Mesothelial cell of epicardium (in vitro differentiated cells): ENCODE data around the gene PDE4D. TPM values are rescaled to one million over a fixed set of nuclear protein-coding genes. Genes with fewer than 3 reads are reported as not detected.
A peak's percentile ranks its signal among the peaks of the same experiment; 100 is the strongest.

ENCODE experiments used
- DNase-seq, 2 experiments: peaks; one replicate each; pipeline ENCODE4 v3.0.0; 2021; ENCODE audit warnings: low spot score in 2 of 2; ENCODE audit not compliant: unreplicated experiment in 2 of 2
- H3K27ac Mint-ChIP-seq: 2 replicates; pipeline ENCODE4 v1.8.0; 2021; ENCODE audit warnings: mixed read lengths
- H3K27me3 Mint-ChIP-seq: 2 replicates; pipeline ENCODE4 v1.8.0; 2021; ENCODE audit warnings: low read depth, mixed read lengths
- H3K36me3 Mint-ChIP-seq: 2 replicates; pipeline ENCODE4 v1.8.0; 2021; ENCODE audit warnings: mixed read lengths
- H3K4me1 Mint-ChIP-seq: 2 replicates; pipeline ENCODE4 v1.8.0; 2021; ENCODE audit warnings: mixed read lengths
- H3K4me3 Mint-ChIP-seq: 2 replicates; pipeline ENCODE4 v1.8.0; 2021; ENCODE audit warnings: mild to moderate bottlenecking, moderate library complexity, mixed read lengths
- H3K9me3 Mint-ChIP-seq: 2 replicates; pipeline ENCODE4 v1.8.0; 2021; ENCODE audit warnings: mixed read lengths
- total RNA-seq: library from RNA; stranded (reverse); gene quantifications from 3 replicates; pipeline ENCODE4 v1.2.1, GENCODE V29; 2021
- TF ChIP-seq, protein P1 (sequence below): fragments of 200-600 bp; sonication (generic); IDR thresholded peaks from one replicate; pipeline ENCODE4 v1.5.0; 2021; ENCODE audit warnings: antibody characterized with exemption; ENCODE audit not compliant: unreplicated experiment

Gene PDE4D
- total RNA-seq, 1 donor from 2014 or later, result 105 TPM

DNA sequence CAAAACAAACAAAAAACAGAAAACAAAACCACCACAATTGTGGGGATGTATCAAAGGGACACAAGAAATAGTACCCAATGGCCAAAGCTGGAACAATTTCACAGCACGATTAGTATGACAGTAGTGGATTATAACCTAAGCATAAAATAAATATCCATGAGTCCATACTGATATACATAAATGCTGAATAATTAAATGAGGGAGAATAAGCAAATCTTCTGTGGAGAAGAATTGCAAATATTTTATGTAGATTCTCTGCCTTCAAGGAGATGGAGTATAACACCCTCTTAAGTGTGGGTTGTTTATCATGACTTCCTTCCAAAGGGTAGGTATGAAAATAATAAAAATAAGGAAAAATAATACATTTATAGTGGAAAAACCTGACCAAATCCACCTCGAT is 325.4 kb downstream of the PDE4D start:
- no peak overlapping the region for H3K27ac Mint-ChIP-seq
- peaks cover 13% of the 10 kb centered on the region for H3K4me1 Mint-ChIP-seq
- no peaks in the 10 kb centered on the region for H3K27me3 Mint-ChIP-seq
- DNase-seq, result no peak
- no peak overlapping the region for H3K4me3 Mint-ChIP-seq
- TF ChIP-seq, protein P1, sequence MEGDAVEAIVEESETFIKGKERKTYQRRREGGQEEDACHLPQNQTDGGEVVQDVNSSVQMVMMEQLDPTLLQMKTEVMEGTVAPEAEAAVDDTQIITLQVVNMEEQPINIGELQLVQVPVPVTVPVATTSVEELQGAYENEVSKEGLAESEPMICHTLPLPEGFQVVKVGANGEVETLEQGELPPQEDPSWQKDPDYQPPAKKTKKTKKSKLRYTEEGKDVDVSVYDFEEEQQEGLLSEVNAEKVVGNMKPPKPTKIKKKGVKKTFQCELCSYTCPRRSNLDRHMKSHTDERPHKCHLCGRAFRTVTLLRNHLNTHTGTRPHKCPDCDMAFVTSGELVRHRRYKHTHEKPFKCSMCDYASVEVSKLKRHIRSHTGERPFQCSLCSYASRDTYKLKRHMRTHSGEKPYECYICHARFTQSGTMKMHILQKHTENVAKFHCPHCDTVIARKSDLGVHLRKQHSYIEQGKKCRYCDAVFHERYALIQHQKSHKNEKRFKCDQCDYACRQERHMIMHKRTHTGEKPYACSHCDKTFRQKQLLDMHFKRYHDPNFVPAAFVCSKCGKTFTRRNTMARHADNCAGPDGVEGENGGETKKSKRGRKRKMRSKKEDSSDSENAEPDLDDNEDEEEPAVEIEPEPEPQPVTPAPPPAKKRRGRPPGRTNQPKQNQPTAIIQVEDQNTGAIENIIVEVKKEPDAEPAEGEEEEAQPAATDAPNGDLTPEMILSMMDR, result no peak
- peaks cover 14% of the 10 kb centered on the region for H3K9me3 Mint-ChIP-seq
- H3K36me3 Mint-ChIP-seq, result peaks cover 20% of the 10 kb centered on the region

DNA sequence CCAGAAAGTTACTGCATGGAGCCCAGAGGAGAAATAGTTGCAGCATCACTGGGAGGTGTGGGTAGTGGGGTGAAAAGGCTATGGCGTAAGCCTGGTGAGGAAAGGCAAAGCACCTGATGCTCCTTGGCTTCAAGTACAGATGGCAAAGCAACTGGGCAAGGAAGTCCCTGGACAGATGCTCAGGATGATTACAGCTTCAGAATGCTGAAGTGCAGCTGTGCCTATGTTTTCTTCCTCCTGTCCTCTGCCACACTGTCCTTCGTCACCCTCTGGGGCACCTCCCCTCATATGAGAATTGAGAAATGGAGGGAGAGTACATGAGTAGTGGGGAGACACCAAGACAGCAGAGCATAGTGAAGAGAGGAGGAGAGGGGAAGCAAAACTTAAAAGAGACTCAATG is 328.0 kb downstream of the PDE4D start:
- TF ChIP-seq, protein P1, result no peak
- Mint-ChIP-seq H3K4me3 (no peak overlapping the region), H3K36me3 (peaks cover 15% of the 10 kb centered on the region), H3K9me3 (peaks cover 10% of the 10 kb centered on the region), H3K4me1 (peaks cover 25% of the 10 kb centered on the region), H3K27me3 (no peaks in the 10 kb centered on the region), H3K27ac (no peak overlapping the region)
- no peak for DNase-seq

DNA sequence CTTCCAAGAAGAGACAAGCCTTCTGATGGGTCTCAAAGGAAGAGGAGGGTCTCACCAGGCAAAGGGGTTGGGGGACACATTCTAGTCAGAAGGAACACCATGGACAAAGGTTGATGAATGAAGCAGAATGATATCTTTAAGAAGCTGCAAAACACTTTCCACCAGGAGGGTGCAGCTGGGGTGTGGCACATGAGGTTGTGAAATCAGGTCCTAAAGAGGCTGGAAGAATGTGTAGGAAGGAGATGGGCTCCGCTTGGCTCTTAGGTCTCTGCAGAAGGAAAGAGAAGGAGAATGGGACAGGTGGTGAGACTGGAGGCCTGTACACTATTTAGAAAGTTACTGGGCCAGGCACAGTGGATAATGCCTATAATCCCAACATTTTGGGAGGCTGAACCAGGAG is 328.6 kb downstream of the PDE4D start:
- Mint-ChIP-seq H3K27ac (no peak overlapping the region), H3K27me3 (no peaks in the 10 kb centered on the region), H3K36me3 (peaks cover 18% of the 10 kb centered on the region), H3K9me3 (peaks cover 10% of the 10 kb centered on the region), H3K4me1 (peaks cover 30% of the 10 kb centered on the region), H3K4me3 (no peak overlapping the region)
- TF ChIP-seq, protein P1, result no peak
- no peak for DNase-seq

DNA sequence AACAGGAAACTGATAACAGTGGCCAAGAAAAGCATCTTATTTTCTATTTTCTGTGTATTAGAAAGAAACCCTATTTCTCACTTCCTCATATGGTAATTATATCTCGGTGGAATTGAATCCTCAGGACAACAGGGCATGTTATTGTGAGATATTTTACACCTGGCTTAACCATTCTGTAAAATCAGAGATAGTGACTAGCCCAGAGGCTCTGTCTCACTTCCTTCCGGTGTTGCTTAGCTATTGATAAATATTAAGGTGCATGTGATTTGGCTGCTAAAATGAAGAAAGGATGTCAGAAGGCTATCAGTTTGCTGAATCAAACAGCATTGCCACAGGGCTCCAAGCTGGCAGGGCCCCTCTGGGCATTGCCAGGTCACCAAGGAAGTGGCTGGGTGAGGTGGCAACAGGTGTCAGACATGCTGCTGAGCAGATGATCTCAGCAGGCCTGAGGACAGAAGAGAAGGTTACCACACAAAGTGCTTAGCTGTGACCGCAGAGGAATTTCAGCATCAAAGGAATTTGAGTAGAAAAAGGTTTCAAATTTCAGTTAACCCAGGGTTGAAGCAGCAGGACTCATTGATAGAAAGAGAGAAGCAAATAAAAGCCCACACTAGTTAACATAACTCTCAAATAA is 330.7 kb downstream of the PDE4D start:
- Mint-ChIP-seq H3K27me3 (no peaks in the 10 kb centered on the region), H3K4me1 (peaks cover 41% of the 10 kb centered on the region), H3K4me3 (no peak overlapping the region), H3K36me3 (peaks cover 13% of the 10 kb centered on the region), H3K9me3 (peaks cover 7% of the 10 kb centered on the region), H3K27ac (peak overlapping the region; percentile 87)
- DNase-seq, result no peak
- TF ChIP-seq, protein P1, result no peak

DNA sequence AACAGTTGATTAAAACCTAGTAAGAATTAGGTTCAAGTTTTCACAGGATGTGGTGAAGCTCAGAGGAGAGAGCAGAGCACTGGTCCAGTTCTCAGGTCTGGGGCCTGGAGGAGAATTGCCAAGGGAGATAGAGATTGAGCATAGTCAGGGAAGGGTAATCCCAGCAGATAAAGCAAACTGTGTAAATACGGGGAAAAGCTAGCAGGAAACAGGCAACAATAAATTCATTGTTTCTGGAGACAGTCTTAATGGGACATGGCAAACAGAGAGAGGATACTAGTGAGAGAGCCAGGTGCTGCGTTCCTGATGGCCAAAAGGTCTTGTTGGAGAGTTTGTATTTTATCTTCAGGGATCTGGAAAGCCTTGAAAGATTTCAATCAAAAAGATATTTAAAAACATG is 333.0 kb downstream of the PDE4D start:
- H3K9me3 Mint-ChIP-seq, result no peaks in the 10 kb centered on the region
- peak overlapping the region; percentile 43 for H3K27ac Mint-ChIP-seq
- TF ChIP-seq, protein P1, result no peak
- peaks cover 9% of the 10 kb centered on the region for H3K36me3 Mint-ChIP-seq
- H3K4me1 Mint-ChIP-seq, result peaks cover 43% of the 10 kb centered on the region
- DNase-seq, result no peak
- no peak overlapping the region for H3K4me3 Mint-ChIP-seq
- H3K27me3 Mint-ChIP-seq, result no peaks in the 10 kb centered on the region
